ENCODE results near the gene NOPCHAP1.

Gene NOPCHAP1, protein sequence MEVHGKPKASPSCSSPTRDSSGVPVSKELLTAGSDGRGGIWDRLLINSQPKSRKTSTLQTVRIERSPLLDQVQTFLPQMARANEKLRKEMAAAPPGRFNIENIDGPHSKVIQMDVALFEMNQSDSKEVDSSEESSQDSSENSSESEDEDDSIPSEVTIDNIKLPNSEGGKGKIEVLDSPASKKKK

GRCh38 chr12:104986022-104986941 is at the start of gene NOPCHAP1:
Gene NOPCHAP1, plus strand, starts transcription at chr12:104986316. Its CDS starts 37 bp downstream, at chr12:104986353.
- Histone ChIP-seq H2AFZ (ENCODE audit: low read length) (peak within 1 kb of the TSS; percentile 91; the same call in 1 of the 2 replicates), H4K20me1 (ENCODE audit: insufficient read depth, low read length) (no peaks in the 10 kb centered on the region), H3K4me2 (ENCODE audit: low read length) (peak within 1 kb of the TSS; percentile 92), H3K36me3 (ENCODE audit: insufficient read depth, low read length) (peaks cover 23% of the 10 kb centered on the region), H3K9me3 (ENCODE audit: low read length) (no peaks in the 10 kb centered on the region), H3K27me3 (ENCODE audit: insufficient read depth, low read length) (no peaks in the 10 kb centered on the region), H3F3A (ENCODE audit: insufficient read depth, low read length) (no peaks in the 10 kb centered on the region), H3K79me2 (ENCODE audit: insufficient read depth, low read length) (peaks cover 14% of the 10 kb centered on the region), H3K4me1 (ENCODE audit: insufficient read depth, low read length, severe bottlenecking) (peaks cover 21% of the 10 kb centered on the region), H3K4me3 (ENCODE audit: low read depth, low read length, poor library complexity, severe bottlenecking) (peak within 1 kb of the TSS; percentile 79), H3K9ac (ENCODE audit: low read length) (peak within 1 kb of the TSS; percentile 64), H3K27ac (ENCODE audit: low read depth, low read length, poor library complexity, severe bottlenecking) (no peak within 1 kb of the TSS), H3K9me2 (ENCODE audit: low read depth, low read length) (no peaks in the 10 kb centered on the region)
- TF ChIP-seq EZH2 (IDR thresholded peaks at IDR 0.05; ENCODE audit: borderline replicate concordance, low read length) (no peak), CTCF (IDR thresholded peaks at IDR 0.05; ENCODE audit: low read length) (no peak)

- Histone ChIP-seq H3K36me3 (ENCODE audit: insufficient read depth, low read length) (no peaks in the 10 kb centered on the region), H3F3A (ENCODE audit: insufficient read depth, low read length) (no peaks in the 10 kb centered on the region), H2AFZ (ENCODE audit: low read length) (no peak overlapping the region), H4K20me1 (ENCODE audit: insufficient read depth, low read length) (no peaks in the 10 kb centered on the region), H3K9me3 (ENCODE audit: low read length) (no peaks in the 10 kb centered on the region), H3K9ac (ENCODE audit: low read length) (no peak overlapping the region), H3K27me3 (ENCODE audit: insufficient read depth, low read length) (no peaks in the 10 kb centered on the region), H3K4me2 (ENCODE audit: low read length) (no peak overlapping the region), H3K27ac (ENCODE audit: low read depth, low read length, poor library complexity, severe bottlenecking) (no peak overlapping the region), H3K4me3 (ENCODE audit: low read depth, low read length, poor library complexity, severe bottlenecking) (no peak overlapping the region), H3K79me2 (ENCODE audit: insufficient read depth, low read length) (no peaks in the 10 kb centered on the region), H3K9me2 (ENCODE audit: low read depth, low read length) (no peaks in the 10 kb centered on the region), H3K4me1 (ENCODE audit: insufficient read depth, low read length, severe bottlenecking) (no peaks in the 10 kb centered on the region)
- TF ChIP-seq CTCF (IDR thresholded peaks at IDR 0.05; ENCODE audit: low read length) (no peak), EZH2 (IDR thresholded peaks at IDR 0.05; ENCODE audit: borderline replicate concordance, low read length) (no peak)
These were observed 47.7 kb upstream of the NOPCHAP1 start for GRCh38 chr12:104938371-104938770.

GRCh38 chr12:104939089-104939488 is 47.0 kb upstream of the NOPCHAP1 start:
- H3K79me2 ChIP-seq (ENCODE audit: insufficient read depth, low read length), result no peaks in the 10 kb centered on the region
- no peak overlapping the region for H3K4me3 ChIP-seq (ENCODE audit: low read depth, low read length, poor library complexity, severe bottlenecking)
- H3K27ac ChIP-seq (ENCODE audit: low read depth, low read length, poor library complexity, severe bottlenecking), result no peak overlapping the region
- H3K27me3 ChIP-seq (ENCODE audit: insufficient read depth, low read length), result no peaks in the 10 kb centered on the region
- H3K9ac ChIP-seq (ENCODE audit: low read length), result no peak overlapping the region
- no peaks in the 10 kb centered on the region for H4K20me1 ChIP-seq (ENCODE audit: insufficient read depth, low read length)
- no peaks in the 10 kb centered on the region for H3K4me1 ChIP-seq (ENCODE audit: insufficient read depth, low read length, severe bottlenecking)
- H2AFZ ChIP-seq (ENCODE audit: low read length), result no peak overlapping the region
- no peaks in the 10 kb centered on the region for H3F3A ChIP-seq (ENCODE audit: insufficient read depth, low read length)
- H3K36me3 ChIP-seq (ENCODE audit: insufficient read depth, low read length), result no peaks in the 10 kb centered on the region
- no peaks in the 10 kb centered on the region for H3K9me2 ChIP-seq (ENCODE audit: low read depth, low read length)
- no peaks in the 10 kb centered on the region for H3K9me3 ChIP-seq (ENCODE audit: low read length)
- TF ChIP-seq EZH2 (IDR thresholded peaks at IDR 0.05; ENCODE audit: borderline replicate concordance, low read length) (no peak), CTCF (IDR thresholded peaks at IDR 0.05; ENCODE audit: low read length) (no peak)
- no peak overlapping the region for H3K4me2 ChIP-seq (ENCODE audit: low read length)
